Measurements from ENCODE around the gene EHMT1. TPM values are rescaled to one million over a fixed set of nuclear protein-coding genes. Genes with fewer than 3 reads are reported as not detected.
A peak's percentile ranks its signal among the peaks of the same experiment; 100 is the strongest.

Gene EHMT1
- total RNA-seq, 1 donor from 2014 or later = 45.3 TPM

DNA sequence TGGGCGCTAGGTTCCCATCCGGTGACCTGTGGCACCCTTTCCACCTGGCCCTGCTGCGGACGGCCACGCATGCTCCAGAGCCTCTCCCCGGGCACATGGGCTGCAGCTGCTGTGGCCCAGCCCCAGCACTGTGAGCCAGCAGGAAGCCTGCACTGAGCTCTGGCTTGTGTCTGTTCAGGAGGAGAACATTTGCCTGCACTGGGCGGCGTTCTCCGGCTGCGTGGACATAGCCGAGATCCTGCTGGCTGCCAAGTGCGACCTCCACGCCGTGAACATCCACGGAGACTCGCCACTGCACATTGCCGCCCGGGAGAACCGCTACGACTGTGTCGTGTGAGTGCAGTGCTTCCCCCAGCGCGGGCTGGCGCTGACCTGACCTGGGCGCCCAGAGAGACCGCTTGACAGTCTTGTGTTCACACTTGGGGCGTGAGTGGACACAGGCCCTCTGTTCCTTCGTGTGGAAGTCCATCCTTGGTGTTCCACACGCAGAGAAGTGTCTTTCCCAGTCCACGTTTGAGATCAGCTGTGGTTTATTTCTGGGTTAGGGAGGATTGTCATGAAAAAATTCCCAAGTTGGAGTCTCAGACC, 192.6 kb downstream of the EHMT1 start:
- FAIRE-seq (no peak), DNase-seq (ENCODE audit: low read depth) (no peak)
- no peak overlapping the region for H3K4me3 ChIP-seq (ENCODE audit: low read depth, low read length)
- H3K36me3 ChIP-seq (ENCODE audit: control insufficient read depth, insufficient read depth, low read length) = peaks cover 21% of the 10 kb centered on the region
- H3K27me3 ChIP-seq (ENCODE audit: control insufficient read depth, insufficient read depth, low read length) = no peaks in the 10 kb centered on the region
- TF ChIP-seq, protein P1, sequence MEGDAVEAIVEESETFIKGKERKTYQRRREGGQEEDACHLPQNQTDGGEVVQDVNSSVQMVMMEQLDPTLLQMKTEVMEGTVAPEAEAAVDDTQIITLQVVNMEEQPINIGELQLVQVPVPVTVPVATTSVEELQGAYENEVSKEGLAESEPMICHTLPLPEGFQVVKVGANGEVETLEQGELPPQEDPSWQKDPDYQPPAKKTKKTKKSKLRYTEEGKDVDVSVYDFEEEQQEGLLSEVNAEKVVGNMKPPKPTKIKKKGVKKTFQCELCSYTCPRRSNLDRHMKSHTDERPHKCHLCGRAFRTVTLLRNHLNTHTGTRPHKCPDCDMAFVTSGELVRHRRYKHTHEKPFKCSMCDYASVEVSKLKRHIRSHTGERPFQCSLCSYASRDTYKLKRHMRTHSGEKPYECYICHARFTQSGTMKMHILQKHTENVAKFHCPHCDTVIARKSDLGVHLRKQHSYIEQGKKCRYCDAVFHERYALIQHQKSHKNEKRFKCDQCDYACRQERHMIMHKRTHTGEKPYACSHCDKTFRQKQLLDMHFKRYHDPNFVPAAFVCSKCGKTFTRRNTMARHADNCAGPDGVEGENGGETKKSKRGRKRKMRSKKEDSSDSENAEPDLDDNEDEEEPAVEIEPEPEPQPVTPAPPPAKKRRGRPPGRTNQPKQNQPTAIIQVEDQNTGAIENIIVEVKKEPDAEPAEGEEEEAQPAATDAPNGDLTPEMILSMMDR (IDR thresholded peaks at IDR 0.05; ENCODE audit: insufficient read depth, low read length, severe bottlenecking) = no peak

DNA sequence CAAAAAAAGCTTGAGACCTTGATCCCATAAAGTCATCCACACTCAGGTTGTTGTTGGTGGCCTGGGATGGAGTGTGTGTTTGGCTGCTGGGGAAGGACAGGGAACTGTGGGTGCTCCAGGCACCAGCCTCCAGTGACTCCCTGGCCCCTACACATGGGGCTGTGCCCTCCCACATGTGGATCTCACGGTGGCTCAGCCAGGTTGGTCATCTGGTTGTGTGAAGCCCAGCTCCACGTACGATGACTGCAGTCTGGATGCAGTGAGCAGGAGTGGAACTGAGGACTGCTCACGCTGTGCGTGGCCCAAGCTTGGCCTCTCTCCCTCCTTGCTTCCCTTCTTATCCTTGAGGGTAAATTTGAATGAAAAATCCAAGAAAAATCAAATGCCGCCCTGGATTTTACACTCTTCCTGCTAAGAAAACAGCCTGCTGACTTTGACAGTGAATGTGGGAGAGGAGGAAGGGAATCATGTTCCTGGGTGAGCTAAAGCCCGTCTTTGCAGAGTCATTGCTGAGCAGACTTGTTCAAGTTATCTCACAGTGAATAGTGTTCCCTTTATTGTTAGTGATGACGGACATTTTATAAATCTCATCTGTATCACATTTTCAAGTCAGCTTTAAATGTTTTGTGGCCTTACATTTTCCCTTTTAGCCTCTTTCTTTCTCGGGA, 193.7 kb downstream of the EHMT1 start:
- H3K4me3 ChIP-seq (ENCODE audit: low read depth, low read length) = no peak overlapping the region
- FAIRE-seq (no peak), DNase-seq (ENCODE audit: low read depth) (no peak)
- peaks cover 30% of the 10 kb centered on the region for H3K36me3 ChIP-seq (ENCODE audit: control insufficient read depth, insufficient read depth, low read length)
- H3K27me3 ChIP-seq (ENCODE audit: control insufficient read depth, insufficient read depth, low read length) = no peaks in the 10 kb centered on the region
- TF ChIP-seq, protein P1 (IDR thresholded peaks at IDR 0.05; ENCODE audit: insufficient read depth, low read length, severe bottlenecking) = no peak

DNA sequence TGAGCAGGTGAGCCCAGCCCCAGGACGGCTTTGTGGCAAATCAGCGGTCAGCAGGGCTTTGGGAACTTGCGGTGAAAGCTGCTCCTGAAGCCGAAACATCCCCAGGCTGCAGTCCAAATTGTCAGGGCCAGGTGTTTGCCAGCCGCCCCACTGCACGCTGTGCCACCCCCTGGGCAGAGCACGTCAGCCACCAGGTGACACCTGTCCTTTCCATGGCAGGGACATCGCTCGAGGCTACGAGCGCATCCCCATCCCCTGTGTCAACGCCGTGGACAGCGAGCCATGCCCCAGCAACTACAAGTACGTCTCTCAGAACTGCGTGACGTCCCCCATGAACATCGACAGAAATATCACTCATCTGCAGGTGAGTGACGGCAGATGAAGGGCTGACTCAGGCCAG, 194.4 kb downstream of the EHMT1 start:
- DNase-seq (ENCODE audit: low read depth) (no peak), FAIRE-seq (no peak)
- H3K4me3 ChIP-seq (ENCODE audit: low read depth, low read length) = no peak overlapping the region
- TF ChIP-seq, protein P1 (IDR thresholded peaks at IDR 0.05; ENCODE audit: insufficient read depth, low read length, severe bottlenecking) = no peak
- H3K27me3 ChIP-seq (ENCODE audit: control insufficient read depth, insufficient read depth, low read length) = no peaks in the 10 kb centered on the region
- H3K36me3 ChIP-seq (ENCODE audit: control insufficient read depth, insufficient read depth, low read length) = peaks cover 37% of the 10 kb centered on the region

DNA sequence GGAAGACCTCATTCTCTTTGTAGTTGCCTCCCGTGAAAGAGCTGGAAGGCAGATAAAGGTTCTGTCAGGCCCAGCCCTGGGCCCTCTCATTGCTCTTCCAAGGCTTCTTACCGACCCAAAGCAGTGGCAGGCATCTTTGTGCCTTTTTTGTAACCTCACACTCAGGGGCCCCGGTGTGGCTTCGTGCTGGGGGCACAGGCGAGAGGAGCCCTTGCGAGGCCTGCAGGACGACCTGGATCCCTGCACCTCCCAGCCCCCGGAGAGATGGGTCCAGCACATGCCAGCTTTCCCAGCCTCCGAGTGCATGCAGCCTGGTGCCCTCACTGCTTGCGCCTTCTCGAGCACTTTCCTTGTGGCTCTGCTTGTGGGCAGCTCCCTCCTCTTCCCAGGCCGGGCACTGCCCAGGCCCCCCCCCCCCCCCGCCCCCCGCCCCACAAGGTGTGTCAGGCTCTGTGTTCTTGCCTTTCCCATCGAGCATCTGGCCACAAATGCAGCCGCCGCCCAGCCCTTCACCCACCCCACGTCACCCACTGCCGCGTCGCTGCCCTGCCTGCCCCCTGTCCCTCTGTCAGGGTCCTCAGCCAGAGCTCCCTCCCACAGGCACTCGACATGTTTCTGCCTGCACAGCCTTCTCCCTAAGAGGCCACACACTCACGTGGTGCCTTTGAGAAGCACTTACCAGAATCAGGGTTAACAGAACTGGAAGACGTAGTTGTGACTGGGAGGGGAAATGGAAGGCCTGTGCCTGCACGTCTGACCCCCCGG, 195.0 kb downstream of the EHMT1 start:
- no peak overlapping the region for H3K4me3 ChIP-seq (ENCODE audit: low read depth, low read length)
- TF ChIP-seq, protein P1 (IDR thresholded peaks at IDR 0.05; ENCODE audit: insufficient read depth, low read length, severe bottlenecking) = no peak
- peaks cover 37% of the 10 kb centered on the region for H3K36me3 ChIP-seq (ENCODE audit: control insufficient read depth, insufficient read depth, low read length)
- peak; percentile 93 for DNase-seq (ENCODE audit: low read depth)
- H3K27me3 ChIP-seq (ENCODE audit: control insufficient read depth, insufficient read depth, low read length) = no peaks in the 10 kb centered on the region
- FAIRE-seq = no peak

DNA sequence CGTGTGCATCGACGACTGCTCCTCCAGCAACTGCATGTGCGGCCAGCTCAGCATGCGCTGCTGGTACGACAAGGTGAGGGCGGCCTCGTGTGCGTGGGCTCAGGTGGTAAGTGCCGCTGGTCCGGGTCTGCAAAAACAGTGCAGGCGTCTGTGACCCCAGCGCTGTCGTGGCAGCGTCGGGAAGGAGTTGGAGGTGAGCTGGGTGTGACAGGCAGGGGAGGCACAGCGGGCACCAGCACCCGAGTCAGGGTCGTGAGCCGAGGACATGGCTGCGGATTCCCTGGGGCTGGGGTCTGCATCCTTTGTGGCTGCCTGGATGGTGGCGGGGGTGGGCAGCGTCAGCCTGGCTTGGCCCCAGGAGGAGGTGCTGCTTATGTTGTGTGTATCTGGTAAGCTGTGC, 195.6 kb downstream of the EHMT1 start:
- DNase-seq (ENCODE audit: low read depth) = no peak
- TF ChIP-seq, protein P1 (IDR thresholded peaks at IDR 0.05; ENCODE audit: insufficient read depth, low read length, severe bottlenecking) = no peak
- no peaks in the 10 kb centered on the region for H3K27me3 ChIP-seq (ENCODE audit: control insufficient read depth, insufficient read depth, low read length)
- H3K4me3 ChIP-seq (ENCODE audit: low read depth, low read length) = no peak overlapping the region
- FAIRE-seq = no peak
- peaks cover 37% of the 10 kb centered on the region for H3K36me3 ChIP-seq (ENCODE audit: control insufficient read depth, insufficient read depth, low read length)

All from bronchial epithelial cell (primary cell).